SU-DHL-6 (cell line): Measurements from ENCODE around the gene SBNO2.

Experiments used
- CTCF ChIP-seq: fragments of 200-600 bp; sonication (generic); IDR thresholded peaks from one replicate; pipeline ENCODE4 v1.5.1; 2017; ENCODE audit warnings: antibody characterized with exemption, mild to moderate bottlenecking, low read length, moderate library complexity; ENCODE audit not compliant: insufficient read depth, poor library complexity, severe bottlenecking
- EZH2phosphoT487 ChIP-seq: fragments of 200-600 bp; sonication (generic), shearing (Covaris generic); conservative IDR thresholded peaks from 2 replicates; pipeline ENCODE4 v1.6.1; 2018; ENCODE audit warnings: mild to moderate bottlenecking, antibody characterized with exemption, low read length, moderate library complexity, mixed read lengths

- TF ChIP-seq CTCF (no peak), EZH2phosphoT487 (no peak)
Measured at GRCh38 chr19:1143828-1144399, 30.2 kb downstream of the SBNO2 start.
